RWPE2 (cell line): Measurements from ENCODE around the gene BCL7C.

Source experiments
- ATAC-seq: fragments of 200-7000 bp; cut with Tn5 transposase; 3 replicates; pipeline ENCODE4 v1.9.1; 2021; ENCODE audit warnings: low read depth
- DNase-seq: peaks from one replicate; pipeline ENCODE4 v3.0.0-alpha.2; 2020; ENCODE audit warnings: low spot score
- H3K27ac ChIP-seq: fragments of 450-650 bp; 2 replicates; pipeline ENCODE4 v1.5.1; 2017; ENCODE audit warnings: mild to moderate bottlenecking; ENCODE audit not compliant: poor library complexity, severe bottlenecking
- H3K27me3 ChIP-seq: fragments of 250-450 bp; sonication (Bioruptor Pico); 2 replicates; pipeline ENCODE4 v1.5.1; 2021; ENCODE audit warnings: mild to moderate bottlenecking, moderate library complexity; ENCODE audit not compliant: insufficient read depth, poor library complexity, severe bottlenecking
- H3K36me3 ChIP-seq: fragments of 250-450 bp; sonication (Bioruptor Pico); 2 replicates; pipeline ENCODE4 v1.5.1; 2020; ENCODE audit warnings: low read depth, mild to moderate bottlenecking, moderate library complexity
- H3K4me1 ChIP-seq: fragments of 250-450 bp; sonication (Bioruptor Pico); 2 replicates; pipeline ENCODE4 v1.5.1; 2021; ENCODE audit warnings: mild to moderate bottlenecking, moderate library complexity; ENCODE audit not compliant: insufficient read depth, poor library complexity, severe bottlenecking
- H3K4me3 ChIP-seq: fragments of 250-450 bp; sonication (Bioruptor Pico); 2 replicates; pipeline ENCODE4 v1.5.1; 2021; ENCODE audit warnings: mild to moderate bottlenecking, moderate library complexity; ENCODE audit not compliant: severe bottlenecking
- H3K9me3 ChIP-seq: fragments of 250-450 bp; sonication (Bioruptor Pico); 2 replicates; pipeline ENCODE4 v1.5.1; 2021; ENCODE audit warnings: mild to moderate bottlenecking, moderate library complexity; ENCODE audit not compliant: severe bottlenecking
- CTCF ChIP-seq: fragments of 450-650 bp; IDR thresholded peaks from one replicate; pipeline ENCODE4 v1.5.1; 2017; ENCODE audit warnings: mild to moderate bottlenecking, moderate library complexity; ENCODE audit not compliant: poor library complexity, severe bottlenecking

BCL7C gene

GRCh38 chr16:30838876-30839471 is 54.9 kb downstream of the BCL7C start:
- Histone ChIP-seq H3K27ac (no peak overlapping the region), H3K27me3 (no peaks in the 10 kb centered on the region), H3K9me3 (peaks cover 3% of the 10 kb centered on the region), H3K4me1 (no peaks in the 10 kb centered on the region), H3K4me3 (no peak overlapping the region), H3K36me3 (no peaks in the 10 kb centered on the region)
- DNase-seq, result no peak
- TF ChIP-seq CTCF, result no peak
- ATAC-seq, result no peak

- Histone ChIP-seq H3K4me3 (no peak overlapping the region), H3K27me3 (no peaks in the 10 kb centered on the region), H3K4me1 (no peaks in the 10 kb centered on the region), H3K36me3 (no peaks in the 10 kb centered on the region), H3K9me3 (peaks cover 3% of the 10 kb centered on the region), H3K27ac (no peak overlapping the region)
- TF ChIP-seq CTCF, result no peak
- ATAC-seq (no peak), DNase-seq (no peak)
Measured at GRCh38 chr16:30837904-30838303, 56.0 kb downstream of the BCL7C start.
